NCI-H1436 treated with DMSO at 0.1 percent for 48 hours (cell line): Measurements from ENCODE around the gene TTC6.

Experiments
- DNase-seq: peaks from one replicate; lab custom pipeline; 2025; lab: John Stamatoyannopoulos, UW

The TTC6 gene

GRCh38 chr14:37597538-37597913 is 2.1 kb downstream of the TTC6 start:
- DNase-seq = no peak

GRCh38 chr14:37597914-37598746 is 2.7 kb downstream of the TTC6 start:
- no peak for DNase-seq

- no peak for DNase-seq
Measured at GRCh38 chr14:37598747-37599506, 3.5 kb downstream of the TTC6 start.

GRCh38 chr14:37599507-37600368 is 4.3 kb downstream of the TTC6 start:
- no peak for DNase-seq

GRCh38 chr14:37600880-37601741 is 5.7 kb downstream of the TTC6 start:
- no peak for DNase-seq

GRCh38 chr14:37601865-37602264 is 6.4 kb downstream of the TTC6 start:
- no peak for DNase-seq

- DNase-seq = no peak
Measured at GRCh38 chr14:37602605-37603453, 7.4 kb downstream of the TTC6 start.

- DNase-seq = no peak
Measured at GRCh38 chr14:37603688-37604251, 8.3 kb downstream of the TTC6 start.

GRCh38 chr14:37606678-37607077 is 11.2 kb downstream of the TTC6 start:
- DNase-seq = no peak

- no peak for DNase-seq
Measured at GRCh38 chr14:37608649-37609048, 13.2 kb downstream of the TTC6 start.

GRCh38 chr14:37610945-37611523 is 15.6 kb downstream of the TTC6 start:
- DNase-seq = no peak

- DNase-seq = no peak
Measured at GRCh38 chr14:37615582-37616289, 20.3 kb downstream of the TTC6 start.

GRCh38 chr14:37616853-37617252 is 21.4 kb downstream of the TTC6 start:
- no peak for DNase-seq

GRCh38 chr14:37617864-37618365 is 22.5 kb downstream of the TTC6 start:
- DNase-seq = no peak

GRCh38 chr14:37618498-37619028 is 23.1 kb downstream of the TTC6 start:
- no peak for DNase-seq

GRCh38 chr14:37620856-37621255 is 25.4 kb downstream of the TTC6 start:
- DNase-seq = no peak

GRCh38 chr14:37622231-37622923 is 26.9 kb downstream of the TTC6 start:
- no peak for DNase-seq

GRCh38 chr14:37623426-37623951 is 28.1 kb downstream of the TTC6 start:
- DNase-seq = no peak
